ENCODE data around the gene CHID1.
A peak's percentile ranks its signal among the peaks of the same experiment; 100 is the strongest.

The CHID1 gene

GRCh38 chr11:825366-826226 lies 85.0 kb downstream of the CHID1 start:
- no peak overlapping the region for H3K4me3 ChIP-seq (replicated peaks; ENCODE audit: low read depth, low read length)
- DNase-seq (ENCODE audit: extremely low read depth, low read depth): no peak
- TF ChIP-seq CTCF (IDR thresholded peaks at IDR 0.05; ENCODE audit: low read depth, low read length, missing control alignments): no peak

GRCh38 chr11:824942-825341 lies 85.7 kb downstream of the CHID1 start:
- no peak overlapping the region for H3K4me3 ChIP-seq (replicated peaks; ENCODE audit: low read depth, low read length)
- no peak for DNase-seq (ENCODE audit: extremely low read depth, low read depth)
- no peak for TF ChIP-seq CTCF (IDR thresholded peaks at IDR 0.05; ENCODE audit: low read depth, low read length, missing control alignments)

GRCh38 chr11:824292-824880 lies 86.2 kb downstream of the CHID1 start:
- DNase-seq (ENCODE audit: extremely low read depth, low read depth): no peak
- no peak for TF ChIP-seq CTCF (IDR thresholded peaks at IDR 0.05; ENCODE audit: low read depth, low read length, missing control alignments)
- no peak overlapping the region for H3K4me3 ChIP-seq (replicated peaks; ENCODE audit: low read depth, low read length)

- DNase-seq (ENCODE audit: extremely low read depth, low read depth): no peak
- H3K4me3 ChIP-seq (replicated peaks; ENCODE audit: low read depth, low read length): no peak overlapping the region
- no peak for TF ChIP-seq CTCF (IDR thresholded peaks at IDR 0.05; ENCODE audit: low read depth, low read length, missing control alignments)
Measured at GRCh38 chr11:823441-824291, 86.9 kb downstream of the CHID1 start.

- no peak for DNase-seq (ENCODE audit: extremely low read depth, low read depth)
- no peak for TF ChIP-seq CTCF (IDR thresholded peaks at IDR 0.05; ENCODE audit: low read depth, low read length, missing control alignments)
- H3K4me3 ChIP-seq (replicated peaks; ENCODE audit: low read depth, low read length): peak overlapping the region; percentile 60; the same call in 1 of the 2 replicates
Measured at GRCh38 chr11:821512-822371, 88.9 kb downstream of the CHID1 start.

Measured in HFF-Myc (cell line).